MCF 10A (cell line): ENCODE measurements around the gene PSG6. TPM values are rescaled to one million over a fixed set of nuclear protein-coding genes. Genes with fewer than 3 reads are reported as not detected.
"Not testable (repeated sequence)": the region's sequence is repeated elsewhere in the genome, so short reads cannot be mapped to it uniquely, and the experiment has no call there.

Source experiments
- BruUV-seq: library from RNA; stranded (reverse); fragments of 400-500 nt; replicated peaks from 2 replicates; lab custom pipeline; 2021; lab: Mats Ljungman, UMichigan
- CTCF ChIA-PET: fragments of 300-600 bp; sonication (Branson Sonifier 250); formaldehyde crosslinking; extraction: SDS; loops from one replicate; lab custom pipeline; 2021; ENCODE audit warnings: antibody characterized with exemption, inconsistent platforms; lab: Yijun Ruan, JAX
- POLR2A ChIA-PET: fragments of 300-600, 350-650 bp; sonication (Branson Sonifier 250); formaldehyde crosslinking; extraction: SDS; loops from one replicate; lab custom pipeline; 2020; ENCODE audit warnings: antibody characterized with exemption, inconsistent platforms; lab: Yijun Ruan, JAX
- DNase-seq: peaks from one replicate; pipeline ENCODE4 v3.0.0-alpha.2; 2018; ENCODE audit not compliant: unreplicated experiment
- H3K27ac Mint-ChIP-seq: one replicate; pipeline ENCODE4 v1.8.0; 2022; ENCODE audit warnings: mild to moderate bottlenecking, low read depth, mixed read lengths; ENCODE audit not compliant: unreplicated experiment
- H3K27me3 Mint-ChIP-seq: one replicate; pipeline ENCODE4 v1.8.0; 2022; ENCODE audit warnings: mixed read lengths; ENCODE audit not compliant: insufficient read depth, unreplicated experiment
- H3K36me3 Mint-ChIP-seq: one replicate; pipeline ENCODE4 v1.8.0; 2022; ENCODE audit warnings: mild to moderate bottlenecking, moderate library complexity, mixed read lengths; ENCODE audit not compliant: insufficient read depth, unreplicated experiment
- H3K4me1 Mint-ChIP-seq: one replicate; pipeline ENCODE4 v1.8.0; 2022; ENCODE audit warnings: mixed read lengths; ENCODE audit not compliant: insufficient read depth, unreplicated experiment
- H3K4me3 Mint-ChIP-seq: one replicate; pipeline ENCODE4 v1.8.0; 2022; ENCODE audit warnings: mild to moderate bottlenecking, moderate library complexity, mixed read lengths; ENCODE audit not compliant: unreplicated experiment
- H3K9me3 Mint-ChIP-seq: one replicate; pipeline ENCODE4 v1.8.0; 2022; ENCODE audit warnings: mixed read lengths; ENCODE audit not compliant: unreplicated experiment
- intact Hi-C: fragments of 100-400 bp; cut with micrococcal nuclease; formaldehyde crosslinking; loops from 2 replicates; pipeline ENCODE4 v1.14.1; 2022
- total RNA-seq: library from RNA; stranded (reverse); gene quantifications from 2 replicates; pipeline ENCODE4 v1.2.3, GENCODE V29; 2022
- TF ChIP-seq, protein P1 (sequence below): fragments of 200-600 bp; IDR thresholded peaks from one replicate; pipeline ENCODE4 v1.8.0; 2022; ENCODE audit warnings: antibody characterized with exemption, mild to moderate bottlenecking; ENCODE audit not compliant: unreplicated experiment

PSG6 gene
- total RNA-seq, 1 experiment from 2014 or later: not detected

GRCh38 chr19:42856866-42857543 is 60.7 kb downstream of the PSG6 start:
- H3K9me3 Mint-ChIP-seq, H3K4me3 Mint-ChIP-seq, H3K27me3 Mint-ChIP-seq, H3K36me3 Mint-ChIP-seq, POLR2A ChIA-PET, BruUV-seq: not testable (repeated sequence)
- intact Hi-C loops: loop anchor here (1.0 kb wide), 1 partner anchor 64 kb away; no protein-coding TSS in a partner anchor
- Mint-ChIP-seq H3K27ac (peak overlapping the region; percentile 39), H3K4me1 (peaks cover 26% of the 10 kb centered on the region)
- CTCF ChIA-PET: interaction anchor here (0.6 to 1.4 kb wide), 7 partner anchors 13 to 1494 kb away, joined by 3 to 6 read pairs (median 4); no protein-coding TSS in a partner anchor
- peak; percentile 35 for DNase-seq
- TF ChIP-seq, protein P1, sequence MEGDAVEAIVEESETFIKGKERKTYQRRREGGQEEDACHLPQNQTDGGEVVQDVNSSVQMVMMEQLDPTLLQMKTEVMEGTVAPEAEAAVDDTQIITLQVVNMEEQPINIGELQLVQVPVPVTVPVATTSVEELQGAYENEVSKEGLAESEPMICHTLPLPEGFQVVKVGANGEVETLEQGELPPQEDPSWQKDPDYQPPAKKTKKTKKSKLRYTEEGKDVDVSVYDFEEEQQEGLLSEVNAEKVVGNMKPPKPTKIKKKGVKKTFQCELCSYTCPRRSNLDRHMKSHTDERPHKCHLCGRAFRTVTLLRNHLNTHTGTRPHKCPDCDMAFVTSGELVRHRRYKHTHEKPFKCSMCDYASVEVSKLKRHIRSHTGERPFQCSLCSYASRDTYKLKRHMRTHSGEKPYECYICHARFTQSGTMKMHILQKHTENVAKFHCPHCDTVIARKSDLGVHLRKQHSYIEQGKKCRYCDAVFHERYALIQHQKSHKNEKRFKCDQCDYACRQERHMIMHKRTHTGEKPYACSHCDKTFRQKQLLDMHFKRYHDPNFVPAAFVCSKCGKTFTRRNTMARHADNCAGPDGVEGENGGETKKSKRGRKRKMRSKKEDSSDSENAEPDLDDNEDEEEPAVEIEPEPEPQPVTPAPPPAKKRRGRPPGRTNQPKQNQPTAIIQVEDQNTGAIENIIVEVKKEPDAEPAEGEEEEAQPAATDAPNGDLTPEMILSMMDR: peak; percentile 87

- CTCF ChIA-PET, H3K36me3 Mint-ChIP-seq, H3K27ac Mint-ChIP-seq, DNase-seq, H3K27me3 Mint-ChIP-seq, BruUV-seq, POLR2A ChIA-PET, H3K9me3 Mint-ChIP-seq, H3K4me3 Mint-ChIP-seq, intact Hi-C loops: not testable (repeated sequence)
- peaks cover 44% of the 10 kb centered on the region for H3K4me1 Mint-ChIP-seq
These were observed 62.9 kb downstream of the PSG6 start for GRCh38 chr19:42854745-42855144.

DNA sequence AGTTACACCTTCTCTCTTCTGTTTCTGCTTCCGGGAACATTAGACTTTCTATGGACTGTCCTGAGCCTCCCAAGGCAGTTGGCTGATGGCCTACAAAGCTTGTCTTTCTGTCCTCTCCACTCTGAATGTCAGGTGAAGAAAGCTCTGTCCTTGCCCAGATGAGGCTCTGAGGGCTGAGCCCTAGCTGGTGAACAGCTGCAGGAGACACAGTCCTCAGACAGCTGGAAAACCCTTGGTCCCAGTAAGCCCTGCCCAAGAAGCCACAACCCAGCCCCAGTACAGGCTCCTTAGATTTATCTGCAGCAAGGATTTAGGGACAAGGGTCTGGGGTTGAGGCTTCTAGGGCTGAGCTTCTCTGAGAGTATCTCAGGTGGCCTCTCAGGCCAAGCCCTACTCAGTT is 64.5 kb downstream of the PSG6 start:
- H3K4me3 Mint-ChIP-seq, DNase-seq, H3K9me3 Mint-ChIP-seq, H3K36me3 Mint-ChIP-seq, H3K27me3 Mint-ChIP-seq, intact Hi-C loops, BruUV-seq, CTCF ChIA-PET: not testable (repeated sequence)
- Mint-ChIP-seq H3K27ac (peak overlapping the region; percentile 91), H3K4me1 (peaks cover 51% of the 10 kb centered on the region)
- POLR2A ChIA-PET: interaction anchor here (1.4 kb wide), 1 partner anchor 33 kb away, joined by 4 read pairs; no protein-coding TSS in a partner anchor

GRCh38 chr19:42852821-42853220 is 64.9 kb downstream of the PSG6 start:
- CTCF ChIA-PET, H3K4me3 Mint-ChIP-seq, H3K9me3 Mint-ChIP-seq, DNase-seq, H3K36me3 Mint-ChIP-seq, H3K27me3 Mint-ChIP-seq, BruUV-seq, intact Hi-C loops: not testable (repeated sequence)
- peaks cover 51% of the 10 kb centered on the region for H3K4me1 Mint-ChIP-seq
- peak overlapping the region; percentile 91 for H3K27ac Mint-ChIP-seq
- POLR2A ChIA-PET: interaction anchor here (1.4 to 1.6 kb wide), 2 partner anchors 34 to 45 kb away, joined by 4 to 5 read pairs; no protein-coding TSS in a partner anchor

Other genes starting within 250 kb of the PSG6 start
- not detected in 2 replicates for gene PSG3, start 177.4 kb downstream of the PSG6 start, total RNA-seq
- not detected in 2 replicates for gene PSG8, start 152.2 kb downstream of the PSG6 start, total RNA-seq
- gene PSG1, start 38.2 kb downstream of the PSG6 start, total RNA-seq: not detected in 2 replicates
- gene PSG7, start 19.3 kb upstream of the PSG6 start, total RNA-seq: not detected in 2 replicates
- gene PSG11, start 108.6 kb upstream of the PSG6 start, total RNA-seq: not detected in 2 replicates
- not detected in 2 replicates for gene PSG2, start 164.8 kb upstream of the PSG6 start, total RNA-seq